Sigmoid colon (tissue), 7 donors: ENCODE results near the gene WAS. TPM values are rescaled to one million over a fixed set of nuclear protein-coding genes. Genes with fewer than 3 reads are reported as not detected.
"Not testable (repeated sequence)": the region's sequence is repeated elsewhere in the genome, so short reads cannot be mapped to it uniquely, and the experiment has no call there.

Experiments used
- DNase-seq: peaks from one replicate; pipeline ENCODE4 v3.0.0-alpha.2; 2019
- H3K27ac ChIP-seq, 4 donors: fragments of 200-600 bp; sonication (generic); one replicate each; pipeline ENCODE4 v1.5.1; 2016 to 2019; ENCODE audit warnings: mild to moderate bottlenecking in 1 of 4
- H3K27me3 ChIP-seq, 3 donors: fragments of 200-600 bp; sonication (generic); one replicate each; pipeline ENCODE4 v1.5.1; 2019; ENCODE audit warnings: mild to moderate bottlenecking in 1 of 3
- H3K36me3 ChIP-seq, 4 donors: fragments of 200-600 bp; sonication (generic); one replicate each; pipeline ENCODE4 v1.5.1; 2016 to 2019
- H3K4me1 ChIP-seq, 4 donors: fragments of 200-600 bp; sonication (generic); one replicate each; pipeline ENCODE4 v1.5.1; 2017 to 2019
- H3K4me3 ChIP-seq, 4 donors: fragments of 200-600 bp; sonication (generic); one replicate each; pipeline ENCODE4 v1.5.1; 2017 to 2019; ENCODE audit warnings: mild to moderate bottlenecking in 2 of 4, moderate library complexity in 1 of 4
- H3K9me3 ChIP-seq, 4 donors: fragments of 200-600 bp in 3 of 4; sonication (generic) in 3 of 4; one replicate each; pipeline versions ENCODE4 v1.5.1 to v1.6.1; 2013 to 2019
- EP300 ChIP-seq, 4 donors: sonication (generic); formaldehyde crosslinking; IDR thresholded peaks; one replicate each; pipeline ENCODE4 v1.6.1; 2017; ENCODE audit warnings: antibody characterized with exemption in 4 of 4
- POLR2A ChIP-seq, 2 donors: fragments of 450-650 bp; IDR thresholded peaks; one replicate each; pipeline ENCODE4 v1.6.1; 2016; ENCODE audit warnings: antibody characterized with exemption in 2 of 2, mild to moderate bottlenecking in 2 of 2, moderate library complexity in 2 of 2
- POLR2AphosphoS5 ChIP-seq, 4 donors: sonication (generic); formaldehyde crosslinking; IDR thresholded peaks; one replicate each; pipeline ENCODE4 v1.6.1; 2017; ENCODE audit warnings: antibody characterized with exemption in 4 of 4
- WGBS, 2 donors: extraction: QIAGEN DNeasy Blood & Tissue Kit; methylation state at CpG; one replicate each; pipeline ENCODE4 v1.1.7; 2013; 5-methylcytosine and 5-hydroxymethylcytosine counted together
- intact Hi-C: fragments of 100-400 bp; cut with DNase I; formaldehyde crosslinking; loops from one replicate; pipeline ENCODE4 v1.15.1; 2023
- polyA plus RNA-seq, 3 donors: library from polyadenylated mRNA; stranded (reverse); fragments of 200-250 nt; gene quantifications; one replicate each; pipeline ENCODE4 v1.2.3, GENCODE V29; 2013
- total RNA-seq, 4 donors: library from RNA; depleted of rRNA; stranded (reverse); fragments of >200 nt; gene quantifications; one replicate each; pipeline ENCODE4 v1.1.0, GENCODE V29; 2016
- TF ChIP-seq, protein P1 (sequence below), 4 experiments: fragments of 450-650 bp in 3 of 4; fragments of 200-600 bp in 1 of 4; IDR thresholded peaks; one replicate each; pipeline ENCODE4 v1.5.1; 2016 to 2019; ENCODE audit warnings: antibody characterized with exemption in 4 of 4, mild to moderate bottlenecking in 3 of 4, moderate library complexity in 2 of 4
- donor health status: healthy with polysubstance abuse.
- donor health status: Bipolar disorder and iron deficiency.
- donor health status: healthy.

The WAS gene
- total and polyA plus RNA-seq, 7 donors: 3.0 to 23.5 (median 4.3) TPM

DNA sequence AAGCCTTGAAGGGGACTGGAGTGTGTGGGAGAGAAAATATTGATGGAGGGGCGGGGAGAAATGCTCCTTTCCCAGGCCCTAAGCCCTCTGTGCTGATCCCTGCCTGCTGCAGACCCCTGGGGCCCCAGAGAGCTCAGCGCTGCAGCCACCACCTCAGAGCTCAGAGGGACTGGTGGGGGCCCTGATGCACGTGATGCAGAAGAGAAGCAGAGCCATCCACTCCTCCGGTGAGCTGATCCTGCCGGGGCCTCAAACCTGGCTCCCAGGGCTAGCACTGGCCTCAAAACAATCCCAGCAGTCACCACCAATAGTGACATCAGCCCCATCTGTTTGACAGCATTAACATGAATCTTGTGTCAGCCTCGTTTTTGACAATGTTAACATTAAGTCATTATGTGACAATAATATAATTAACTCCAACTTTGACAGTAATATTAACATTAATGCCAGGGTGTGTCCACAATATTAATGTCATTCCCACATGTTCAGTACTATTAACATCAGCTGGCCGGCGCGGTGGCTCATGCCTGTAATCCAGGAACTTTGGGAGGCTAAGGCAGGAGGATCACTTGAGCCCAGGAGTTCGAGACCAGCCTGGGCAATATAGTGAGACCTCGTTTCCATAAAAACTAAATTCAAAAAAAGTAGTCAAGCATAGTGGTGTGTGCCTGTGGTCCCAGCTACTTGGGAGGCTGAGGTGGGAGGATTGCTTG lies 5.8 kb downstream of the WAS start:
- H3K27me3 ChIP-seq: no peaks in the 10 kb centered on the region
- DNase-seq: no peak

DNA sequence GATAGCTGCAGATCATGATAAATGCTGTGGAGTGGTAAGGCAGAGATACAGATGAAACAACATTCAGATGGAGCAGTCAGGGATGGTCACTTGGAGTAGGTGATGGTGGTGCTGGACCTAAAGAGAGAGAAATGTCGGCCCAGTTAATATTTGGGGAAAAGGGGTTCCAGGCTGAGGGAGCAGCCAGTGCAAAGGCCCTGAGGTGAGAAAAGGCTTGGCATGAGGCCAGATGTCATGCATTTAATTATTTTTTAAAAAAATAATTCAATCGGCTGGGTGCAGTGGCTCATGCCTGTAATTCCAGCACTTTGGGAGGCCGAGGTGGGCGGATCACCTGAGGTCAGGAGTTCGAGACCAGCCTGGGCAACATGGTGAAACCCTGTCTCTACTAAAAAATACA lies 8.1 kb downstream of the WAS start:
- WGBS, 2 donors: 77 to 86% methylated on average over 5 of the region's 5 CpGs
- intact Hi-C loops: loop anchor here (10.0 kb wide), 1 partner anchor 263 kb away; the partner anchor contains the start of gene OTUD5

More for the DNA sequence above, 5.8 kb downstream of the WAS start:
- Histone ChIP-seq H3K4me1 (no peaks in the 10 kb centered on the region), H3K27ac (no peak overlapping the region), H3K4me3 (no peak overlapping the region), H3K36me3 (no peaks in the 10 kb centered on the region), H3K9me3 (no peaks in the 10 kb centered on the region)
- WGBS, 2 donors: 51 to 70% methylated on average over 11 of the region's 11 CpGs
- intact Hi-C loops: no loop called here
- no peak for TF ChIP-seq POLR2AphosphoS5 (IDR thresholded peaks at IDR 0.05)

DNA sequence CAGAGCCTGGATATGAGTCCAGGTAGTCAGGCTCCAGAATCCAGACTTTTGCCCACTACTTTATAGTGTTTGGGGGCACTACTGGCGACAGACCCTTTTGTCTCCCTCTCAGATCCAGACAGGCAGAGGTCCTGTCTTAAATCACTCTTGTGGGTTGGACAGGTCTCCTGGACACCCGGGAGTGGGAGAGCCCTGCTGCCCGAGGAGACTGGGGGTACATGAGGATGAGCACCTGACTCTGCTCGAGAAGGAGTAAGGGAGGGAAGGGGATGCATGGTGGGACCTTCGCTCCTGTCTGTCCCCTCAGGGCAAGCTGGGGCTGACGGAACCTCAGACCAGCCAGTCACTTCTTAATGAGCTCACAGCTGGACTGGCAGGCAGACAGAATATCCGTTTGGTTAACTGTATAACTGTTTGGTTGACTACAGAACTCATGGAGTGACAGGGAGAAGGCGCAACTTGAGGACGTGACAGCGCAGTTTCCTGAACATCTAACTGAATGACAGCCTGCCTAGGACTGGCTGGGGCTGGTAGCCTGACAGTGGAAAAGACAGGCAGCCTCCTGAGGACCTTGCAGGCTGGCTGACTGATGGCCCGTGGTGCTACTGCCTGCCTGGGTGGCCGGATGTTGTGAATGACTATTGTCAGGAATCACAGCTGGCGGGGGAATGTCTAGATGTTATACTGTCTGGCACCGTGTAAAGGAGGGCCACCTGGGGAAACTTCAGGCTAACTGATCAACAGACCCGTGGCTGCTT lies 11.4 kb downstream of the WAS start:
- WGBS, 2 donors: 38 to 46% methylated on average over 15 of the region's 15 CpGs
- DNase-seq: no peak
- no peak overlapping the region for H3K4me3 ChIP-seq
- H3K27me3 ChIP-seq: no peaks in the 10 kb centered on the region
- H3K4me1 ChIP-seq: peaks cover 0 to 14% (median 12%) of the 10 kb centered on the region in 4 donors
- intact Hi-C loops: loop anchor here (5.0 to 10.0 kb wide), 2 partner anchors 107 to 260 kb away; partner anchors contain the start of genes HDAC6 and OTUD5
- peak overlapping the region in 1 of 4 donors; percentile 89 for H3K27ac ChIP-seq
- no peak for TF ChIP-seq EP300 (IDR thresholded peaks at IDR 0.05)
- no peaks in the 10 kb centered on the region for H3K9me3 ChIP-seq
- peaks cover 0 to 5% (median 0%) of the 10 kb centered on the region in 4 donors for H3K36me3 ChIP-seq

More for the DNA sequence above, 8.1 kb downstream of the WAS start:
- not testable (repeated sequence) for H3K9me3 ChIP-seq, H3K4me3 ChIP-seq, DNase-seq, H3K27ac ChIP-seq, H3K36me3 ChIP-seq, H3K27me3 ChIP-seq
- H3K4me1 ChIP-seq: peaks cover 0 to 11% (median 6%) of the 10 kb centered on the region in 4 donors

DNA sequence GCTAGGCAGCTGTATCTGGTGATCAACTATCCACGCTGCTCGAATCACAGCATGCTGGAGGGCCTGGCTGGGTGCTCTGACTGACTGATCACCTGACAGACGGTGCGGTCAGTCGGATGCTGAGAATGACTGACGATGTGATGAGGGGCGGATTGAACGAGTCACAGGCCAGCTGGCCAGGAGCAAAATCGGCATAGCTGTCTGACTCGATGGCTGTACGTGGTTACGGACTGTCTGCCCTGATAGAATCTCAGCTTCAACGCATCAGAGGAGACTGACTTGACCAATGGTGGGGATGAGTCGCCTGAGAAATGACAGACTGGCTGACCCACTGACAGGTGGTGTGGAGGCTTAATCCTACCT lies 11.9 kb downstream of the WAS start:
- intact Hi-C loops: loop anchor here (5.0 to 10.0 kb wide), 2 partner anchors 107 to 259 kb away; partner anchors contain the start of genes HDAC6 and OTUD5
- Histone ChIP-seq H3K27me3 (no peaks in the 10 kb centered on the region), H3K27ac (peak overlapping the region; percentile 82 to 89 (median 88)), H3K36me3 (peaks cover 0 to 5% (median 0%) of the 10 kb centered on the region in 4 donors), H3K4me1 (peaks cover 0 to 14% (median 12%) of the 10 kb centered on the region in 4 donors), H3K4me3 (peak overlapping the region in 3 of 4 donors; percentile 68 to 74 (median 71)), H3K9me3 (no peaks in the 10 kb centered on the region)
- no peak for DNase-seq
- WGBS, 2 donors: 19 to 47% methylated on average over 14 of the region's 14 CpGs
- TF ChIP-seq POLR2AphosphoS5 (IDR thresholded peaks at IDR 0.05): no peak
- TF ChIP-seq, protein P1, sequence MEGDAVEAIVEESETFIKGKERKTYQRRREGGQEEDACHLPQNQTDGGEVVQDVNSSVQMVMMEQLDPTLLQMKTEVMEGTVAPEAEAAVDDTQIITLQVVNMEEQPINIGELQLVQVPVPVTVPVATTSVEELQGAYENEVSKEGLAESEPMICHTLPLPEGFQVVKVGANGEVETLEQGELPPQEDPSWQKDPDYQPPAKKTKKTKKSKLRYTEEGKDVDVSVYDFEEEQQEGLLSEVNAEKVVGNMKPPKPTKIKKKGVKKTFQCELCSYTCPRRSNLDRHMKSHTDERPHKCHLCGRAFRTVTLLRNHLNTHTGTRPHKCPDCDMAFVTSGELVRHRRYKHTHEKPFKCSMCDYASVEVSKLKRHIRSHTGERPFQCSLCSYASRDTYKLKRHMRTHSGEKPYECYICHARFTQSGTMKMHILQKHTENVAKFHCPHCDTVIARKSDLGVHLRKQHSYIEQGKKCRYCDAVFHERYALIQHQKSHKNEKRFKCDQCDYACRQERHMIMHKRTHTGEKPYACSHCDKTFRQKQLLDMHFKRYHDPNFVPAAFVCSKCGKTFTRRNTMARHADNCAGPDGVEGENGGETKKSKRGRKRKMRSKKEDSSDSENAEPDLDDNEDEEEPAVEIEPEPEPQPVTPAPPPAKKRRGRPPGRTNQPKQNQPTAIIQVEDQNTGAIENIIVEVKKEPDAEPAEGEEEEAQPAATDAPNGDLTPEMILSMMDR (IDR thresholded peaks at IDR 0.05): no peak
- no peak for TF ChIP-seq POLR2A (IDR thresholded peaks at IDR 0.05)
- no peak for TF ChIP-seq EP300 (IDR thresholded peaks at IDR 0.05)

DNA sequence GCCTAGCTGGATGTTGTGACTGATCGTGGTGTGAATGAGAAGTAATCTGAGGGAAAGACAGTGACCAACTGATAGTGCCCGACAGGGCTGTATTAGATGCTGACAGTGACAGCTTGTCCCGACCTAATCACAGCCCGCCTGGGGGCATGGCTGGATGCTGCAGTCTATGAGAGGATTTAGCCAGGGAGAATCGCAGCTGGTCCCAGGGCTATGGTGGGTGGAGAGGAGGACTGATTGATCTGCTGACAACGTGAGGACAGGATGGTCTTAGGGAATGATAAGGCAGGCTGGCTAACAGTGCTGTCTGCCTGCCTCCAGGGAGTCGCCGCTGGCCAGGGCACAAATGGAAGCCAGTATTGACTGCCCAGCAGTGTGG lies 12.3 kb downstream of the WAS start:
- Histone ChIP-seq H3K4me3 (peak overlapping the region; percentile 42 to 74 (median 70)), H3K4me1 (peaks cover 0 to 14% (median 12%) of the 10 kb centered on the region in 4 donors), H3K27me3 (no peaks in the 10 kb centered on the region), H3K9me3 (no peaks in the 10 kb centered on the region), H3K27ac (peak overlapping the region; percentile 82 to 89 (median 88)), H3K36me3 (peaks cover 0 to 6% (median 0%) of the 10 kb centered on the region in 4 donors)
- TF ChIP-seq EP300 (IDR thresholded peaks at IDR 0.05): no peak
- TF ChIP-seq POLR2A (IDR thresholded peaks at IDR 0.05): no peak
- TF ChIP-seq, protein P1 (IDR thresholded peaks at IDR 0.05): no peak
- no peak for TF ChIP-seq POLR2AphosphoS5 (IDR thresholded peaks at IDR 0.05)
- no peak for DNase-seq
- intact Hi-C loops: loop anchor here (1.0 to 10.0 kb wide), 4 partner anchors 20 to 259 kb away; partner anchors contain the start of genes HDAC6 and OTUD5
- 3 to 4% methylated on average over 8 of the region's 8 CpGs for WGBS, 2 donors
